HG02870 (cell line): ENCODE measurements around the gene USB1.

ENCODE experiments used
- ATAC-seq: cut with Tn5 transposase; IDR thresholded peaks from one replicate; pipeline ENCODE4 v1.9.1; 2021; ENCODE audit warnings: mild to moderate bottlenecking, moderate library complexity; ENCODE audit not compliant: unreplicated experiment

Gene USB1

GRCh38 chr16:58030136-58030840, 29.1 kb downstream of the USB1 start:
- no peak for ATAC-seq

GRCh38 chr16:58031016-58031800, 30.0 kb downstream of the USB1 start:
- no peak for ATAC-seq

- ATAC-seq, result no peak
Observed at GRCh38 chr16:58032710-58033293, 31.6 kb downstream of the USB1 start.

- ATAC-seq, result no peak
Observed at GRCh38 chr16:58034128-58034685, 33.0 kb downstream of the USB1 start.

GRCh38 chr16:58034774-58035173, 33.6 kb downstream of the USB1 start:
- ATAC-seq, result no peak

- ATAC-seq, result no peak
Observed at GRCh38 chr16:58035356-58036170, 34.4 kb downstream of the USB1 start.

GRCh38 chr16:58036943-58037342, 35.7 kb downstream of the USB1 start:
- no peak for ATAC-seq

- no peak for ATAC-seq
Observed at GRCh38 chr16:58037365-58038057, 36.3 kb downstream of the USB1 start.

- no peak for ATAC-seq
Observed at GRCh38 chr16:58038219-58038641, 37.0 kb downstream of the USB1 start.

- no peak for ATAC-seq
Observed at GRCh38 chr16:58039829-58040495, 38.8 kb downstream of the USB1 start.

- no peak for ATAC-seq
Observed at GRCh38 chr16:58040496-58040846, 39.3 kb downstream of the USB1 start.

GRCh38 chr16:58040945-58041627, 39.9 kb downstream of the USB1 start:
- no peak for ATAC-seq

GRCh38 chr16:58041628-58041955, 40.4 kb downstream of the USB1 start:
- no peak for ATAC-seq

GRCh38 chr16:58042001-58042885, 41.0 kb downstream of the USB1 start:
- ATAC-seq, result no peak

GRCh38 chr16:58042886-58043515, 41.8 kb downstream of the USB1 start:
- ATAC-seq, result no peak

- ATAC-seq, result no peak
Observed at GRCh38 chr16:58043571-58044155, 42.5 kb downstream of the USB1 start.

- ATAC-seq, result no peak
Observed at GRCh38 chr16:58044266-58045019, 43.2 kb downstream of the USB1 start.
